GM19240 (cell line): ENCODE data around the gene FGF23.

Experiments
- DNase-seq: peaks from one replicate; pipeline ENCODE4 v3.0.0; 2011; ENCODE audit warnings: low spot score; ENCODE audit not compliant: insufficient read length

FGF23 gene

DNA sequence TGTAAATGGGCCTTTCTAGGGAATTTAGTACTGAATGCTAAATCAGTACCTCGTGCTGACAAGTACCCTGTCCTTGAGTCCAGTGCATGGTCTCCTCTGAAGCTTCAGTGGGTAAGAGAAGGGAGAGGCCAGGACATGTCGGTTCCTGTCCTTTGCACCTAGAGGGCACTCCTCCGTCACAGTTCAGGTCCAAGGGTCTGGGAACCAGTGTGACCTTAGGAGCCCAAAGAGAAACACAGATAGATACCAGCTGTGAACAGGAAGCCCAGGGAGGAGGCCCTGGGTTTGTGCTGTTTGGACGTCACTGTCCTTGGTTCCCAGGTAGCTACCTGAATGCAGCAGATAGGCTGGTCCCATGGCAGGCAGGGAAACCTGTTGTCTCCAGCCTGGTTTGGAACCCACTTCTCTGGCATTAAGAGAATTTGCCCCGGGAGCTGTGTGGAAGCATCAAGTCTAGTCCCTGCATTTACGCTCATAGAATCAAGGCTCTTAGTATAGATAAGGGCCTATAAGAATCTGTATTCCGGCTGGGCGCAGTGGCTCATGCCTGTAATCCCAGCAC is 3.9 kb upstream of the FGF23 start:
- no peak for DNase-seq

DNA sequence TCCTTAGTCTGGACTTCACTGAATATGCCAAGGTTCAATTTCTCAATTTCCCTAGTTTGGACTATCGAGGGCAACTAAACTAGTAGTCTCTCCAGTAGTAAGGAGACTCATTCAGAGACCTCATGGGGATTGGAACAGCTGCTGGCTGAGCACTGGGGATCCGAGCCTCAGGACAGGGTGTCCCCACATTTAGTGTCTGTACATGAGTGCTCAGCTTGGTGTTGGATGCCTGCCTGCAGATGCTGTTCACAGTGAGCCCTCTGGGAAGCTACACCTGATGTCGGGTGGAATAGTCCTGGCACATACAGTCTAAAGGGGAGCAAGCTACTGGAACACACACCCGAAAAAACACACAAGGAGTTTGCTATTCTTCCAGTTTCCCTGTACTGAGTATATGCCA is 820 bp upstream of the FGF23 start:
- no peak for DNase-seq

DNA sequence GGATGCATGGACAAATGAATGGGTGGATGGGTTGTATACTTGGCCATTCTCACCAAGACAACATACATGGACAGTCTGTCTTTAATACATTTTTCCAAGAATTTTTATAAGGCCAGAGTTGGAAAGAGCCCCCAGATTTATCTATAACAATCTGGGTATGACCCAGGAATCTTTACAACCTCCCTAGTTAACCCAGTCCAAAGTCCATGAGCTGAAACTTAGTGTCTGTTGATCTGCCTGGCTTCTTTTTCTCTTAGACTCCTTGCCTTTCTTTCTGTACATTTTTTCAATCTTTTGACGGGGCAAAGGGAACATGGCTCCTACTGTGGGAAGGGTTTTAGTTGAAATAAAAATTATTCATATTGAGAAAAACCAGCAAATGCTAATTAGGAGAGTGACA is 740 bp downstream of the FGF23 start:
- DNase-seq: no peak

DNA sequence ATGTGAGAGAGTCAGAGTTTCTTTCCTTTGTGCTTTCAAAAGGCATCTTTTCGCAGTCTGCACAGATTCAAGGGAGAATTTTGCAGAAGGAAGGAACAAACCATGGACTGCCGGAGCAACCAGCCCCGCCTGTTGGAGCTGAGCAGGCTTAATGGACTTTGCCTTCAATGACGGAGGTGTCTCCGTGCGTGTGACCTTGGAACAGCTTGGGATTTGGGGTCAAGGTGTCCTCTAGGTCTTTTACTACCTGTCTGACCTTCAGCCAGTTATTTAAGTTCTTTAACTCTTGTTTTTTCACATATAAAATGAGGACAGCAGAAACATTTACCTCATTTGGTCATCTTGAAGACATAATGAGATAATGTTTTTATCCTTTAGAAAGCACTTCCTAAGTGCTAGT is 4.1 kb downstream of the FGF23 start:
- DNase-seq: no peak

DNA sequence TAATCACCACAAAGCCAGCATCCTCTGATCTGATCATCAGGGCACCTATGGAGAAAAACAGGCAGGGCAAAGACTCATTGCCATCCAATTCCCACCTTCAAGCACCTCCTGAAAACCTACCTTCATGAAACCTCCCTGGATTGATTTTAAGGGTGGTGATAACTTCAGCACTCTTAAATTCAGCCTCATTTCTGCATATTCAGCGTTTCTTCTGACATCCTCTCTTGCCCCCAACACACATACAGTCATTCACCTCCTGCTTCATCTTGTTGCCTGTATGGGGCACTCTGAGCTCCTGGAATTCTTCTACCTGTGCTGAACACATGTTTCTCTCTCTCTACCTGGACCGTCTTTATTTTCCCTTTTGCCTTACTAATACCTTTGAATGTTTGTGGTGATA is 6.9 kb downstream of the FGF23 start:
- DNase-seq: no peak

DNA sequence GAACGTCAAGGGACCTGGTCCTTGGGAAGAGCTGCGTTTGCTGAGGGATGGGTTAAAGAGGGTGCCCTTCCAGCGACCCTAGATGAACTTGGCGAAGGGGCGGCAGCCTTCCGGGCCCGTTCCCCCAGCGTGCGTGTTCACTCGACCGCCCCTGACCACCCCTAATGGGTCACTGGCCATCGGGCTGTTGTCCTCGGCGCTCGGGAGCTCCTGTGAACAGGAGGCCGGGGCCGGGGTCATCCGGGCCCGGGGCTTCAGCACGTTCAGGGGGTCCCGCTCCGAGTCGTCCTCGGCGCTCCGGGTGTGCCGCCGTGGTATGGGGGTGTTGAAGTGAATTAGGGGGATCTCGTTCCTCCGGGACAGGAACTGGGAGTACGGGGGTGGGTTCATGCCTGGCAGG is 9.2 kb downstream of the FGF23 start:
- DNase-seq: no peak

DNA sequence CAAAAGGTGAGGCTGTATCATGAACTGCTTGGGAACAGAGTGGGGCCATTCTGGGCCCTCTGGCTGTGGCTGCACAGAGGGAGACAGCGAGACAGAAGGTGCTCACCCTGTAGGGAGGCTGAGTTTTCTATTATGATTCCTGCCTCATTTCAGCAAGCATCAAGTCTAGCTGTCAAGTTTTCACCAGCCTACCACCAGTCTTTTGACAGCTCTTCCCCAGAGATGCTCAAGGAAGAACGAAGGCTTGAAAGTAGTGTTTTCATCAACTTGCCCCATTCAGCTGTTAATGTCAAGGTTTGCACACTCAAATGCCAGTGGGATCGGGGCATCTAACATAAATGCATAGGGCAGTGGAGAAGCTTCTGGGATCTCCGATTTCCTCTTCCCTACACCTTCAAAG is 10.0 kb downstream of the FGF23 start:
- no peak for DNase-seq

DNA sequence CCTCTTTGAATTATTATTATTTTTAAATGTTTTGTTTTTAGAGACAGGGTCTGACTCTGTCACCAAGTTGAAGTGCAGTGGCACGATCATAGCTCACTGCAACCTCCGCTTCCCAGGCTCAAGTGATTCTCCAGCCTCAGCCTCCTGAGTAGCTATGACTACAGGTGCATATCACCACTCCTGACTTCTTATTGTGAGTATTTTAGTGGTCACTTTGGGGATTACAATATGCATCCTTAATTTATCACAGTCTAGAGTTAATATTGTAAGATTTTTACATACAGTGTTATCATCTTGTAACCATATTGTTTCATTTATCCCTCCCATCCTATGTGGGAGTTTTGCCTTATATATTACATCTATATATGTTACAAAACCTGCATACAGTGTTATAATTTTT is 13.4 kb downstream of the FGF23 start:
- DNase-seq: no peak

DNA sequence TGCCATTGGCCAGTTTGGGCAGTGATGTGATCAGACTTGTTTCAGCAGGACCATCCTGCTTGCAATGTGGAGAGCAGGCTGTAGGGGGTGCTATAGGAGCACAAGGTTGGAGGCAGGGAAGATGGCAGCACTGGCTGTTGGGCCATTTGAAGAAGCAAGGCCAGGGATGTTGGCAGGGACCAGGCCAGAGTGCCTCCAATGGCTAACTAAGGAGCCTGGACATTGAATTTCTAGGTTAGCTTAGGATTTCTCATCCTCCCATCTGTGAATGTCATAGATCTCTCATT is 23.5 kb downstream of the FGF23 start:
- DNase-seq: no peak

DNA sequence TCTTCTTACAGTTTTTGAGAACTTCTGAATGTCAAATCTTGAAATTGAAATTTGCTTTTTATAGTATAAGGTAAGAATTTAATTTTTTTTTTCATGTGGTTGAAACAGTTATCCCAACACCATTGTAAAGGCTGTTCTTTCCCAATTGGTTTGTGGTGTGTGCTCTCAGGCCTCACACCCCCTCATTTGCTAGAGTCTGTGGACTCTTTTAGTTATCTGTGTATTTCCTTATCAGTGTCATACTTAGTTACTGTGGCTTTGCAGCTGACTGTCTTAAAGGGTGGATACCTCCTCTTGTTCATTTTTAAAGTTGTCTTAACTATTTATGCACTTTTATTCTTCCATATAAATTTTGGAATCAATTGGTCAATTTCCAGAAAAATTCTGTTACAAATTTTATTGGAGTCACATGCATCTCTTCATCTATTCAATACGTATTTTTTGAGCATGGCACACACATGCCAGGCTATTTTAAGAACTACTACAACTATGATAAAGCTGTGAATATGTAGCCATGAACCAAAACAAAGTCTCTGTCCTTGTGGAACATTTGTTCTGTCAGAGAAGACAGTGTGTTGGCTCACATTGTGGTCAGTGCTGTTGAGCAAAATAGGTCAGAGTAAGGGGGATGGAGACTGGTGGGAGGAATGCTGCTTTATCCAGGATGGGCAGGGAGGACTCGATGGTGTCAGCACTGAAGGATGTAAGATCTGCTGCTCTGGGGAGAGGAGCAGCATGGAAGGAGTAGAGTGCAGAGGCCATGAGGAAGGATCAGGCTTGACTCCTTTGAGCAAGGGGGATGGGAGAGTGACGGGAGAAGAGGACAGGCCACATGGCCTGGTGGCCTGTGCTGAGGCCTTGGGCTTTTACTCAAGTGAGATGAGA is 24.1 kb downstream of the FGF23 start:
- DNase-seq: no peak

DNA sequence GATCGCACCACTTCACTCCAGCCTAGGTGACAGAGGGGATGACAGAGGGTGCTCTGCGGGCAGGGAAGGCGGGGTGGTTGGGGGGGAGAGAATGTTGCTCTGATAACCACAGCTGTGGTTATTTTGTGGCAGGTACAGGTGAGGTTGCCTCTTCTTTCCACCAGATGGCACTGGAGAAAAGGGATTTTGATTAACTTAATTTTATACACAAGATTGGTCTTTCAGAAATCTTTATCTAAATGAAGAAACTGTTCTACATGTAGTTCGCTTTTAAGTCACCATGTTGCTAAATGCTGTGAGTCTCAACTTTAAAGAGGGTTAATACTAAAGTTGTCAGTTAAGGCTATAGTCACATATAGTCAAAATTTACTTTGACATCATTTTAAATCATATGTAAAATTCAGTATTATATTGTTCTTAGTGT is 25.7 kb downstream of the FGF23 start:
- DNase-seq: no peak

DNA sequence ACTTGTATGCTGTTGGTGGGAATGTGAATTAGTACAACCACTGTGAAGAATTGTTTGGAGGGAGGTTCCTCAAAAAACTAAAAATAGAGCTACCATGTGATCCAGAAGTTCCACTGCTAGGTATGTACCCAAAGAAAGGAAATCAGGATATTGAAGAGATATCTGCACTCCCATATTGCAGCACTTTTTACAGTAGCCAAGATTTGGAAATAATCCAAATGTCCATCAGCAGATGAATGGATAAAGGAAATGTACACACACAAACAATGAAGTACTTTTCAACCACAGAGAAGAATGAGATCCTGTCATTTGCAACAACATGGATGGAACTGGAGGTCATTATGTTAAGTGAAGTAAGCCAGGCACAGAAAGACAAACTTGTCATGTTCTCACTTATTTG is 32.6 kb downstream of the FGF23 start:
- DNase-seq: no peak

DNA sequence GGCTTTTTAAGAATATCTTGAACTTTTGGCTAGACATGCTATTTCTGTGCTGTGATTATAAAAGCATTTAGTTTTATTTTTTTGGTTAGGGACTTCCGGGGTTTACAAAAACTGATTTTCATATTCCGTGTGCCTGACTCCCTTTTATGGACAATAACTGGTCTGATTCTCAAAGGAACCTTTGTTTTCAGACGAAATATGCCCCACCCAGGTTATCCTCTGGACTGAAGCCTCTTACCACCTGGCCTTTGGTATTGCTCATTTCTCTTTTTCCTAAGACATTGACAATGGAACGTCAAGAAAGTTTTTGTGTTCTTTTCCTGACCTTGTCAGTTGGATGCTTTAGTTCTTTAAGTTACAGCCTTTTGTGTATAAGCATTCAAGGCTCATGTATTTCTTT is 47.7 kb downstream of the FGF23 start:
- no peak for DNase-seq

DNA sequence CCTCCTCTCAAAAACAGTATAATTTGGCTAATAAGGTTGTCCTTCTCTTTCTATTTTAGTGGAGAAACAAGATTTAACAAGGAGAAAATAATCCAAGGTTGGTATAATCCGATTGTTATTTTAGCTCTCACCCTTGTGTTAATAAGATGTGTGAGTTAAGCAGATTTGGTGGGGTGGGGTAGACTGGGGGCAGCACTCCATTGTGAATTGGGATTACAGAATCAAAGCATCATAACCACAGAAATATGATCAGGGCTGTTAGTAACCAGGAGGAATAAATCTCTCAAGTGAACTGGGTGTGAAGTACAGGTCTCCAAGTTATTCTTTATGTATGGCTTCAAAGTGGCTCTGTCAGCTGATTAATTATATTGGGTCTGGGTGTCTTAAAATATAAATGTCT is 48.3 kb downstream of the FGF23 start:
- DNase-seq: no peak

DNA sequence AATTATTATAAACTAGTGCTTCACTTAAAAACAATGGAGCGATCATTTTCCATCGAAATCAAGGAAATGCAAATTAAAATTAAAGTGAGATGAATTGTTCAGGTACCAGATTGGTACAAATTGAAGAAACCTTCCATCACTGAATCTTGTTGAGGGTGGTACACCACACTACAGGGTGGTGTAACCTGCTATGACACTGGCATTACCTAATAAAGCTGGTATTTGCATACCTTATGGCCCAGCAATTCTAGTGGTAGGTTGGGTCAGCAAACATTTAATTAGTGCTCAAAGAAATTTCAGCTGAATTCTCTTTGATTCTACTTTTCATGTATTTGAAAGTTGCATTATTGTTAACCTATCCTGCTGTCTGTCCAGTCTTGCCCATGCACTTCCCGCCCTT is 49.3 kb downstream of the FGF23 start:
- no peak for DNase-seq

DNA sequence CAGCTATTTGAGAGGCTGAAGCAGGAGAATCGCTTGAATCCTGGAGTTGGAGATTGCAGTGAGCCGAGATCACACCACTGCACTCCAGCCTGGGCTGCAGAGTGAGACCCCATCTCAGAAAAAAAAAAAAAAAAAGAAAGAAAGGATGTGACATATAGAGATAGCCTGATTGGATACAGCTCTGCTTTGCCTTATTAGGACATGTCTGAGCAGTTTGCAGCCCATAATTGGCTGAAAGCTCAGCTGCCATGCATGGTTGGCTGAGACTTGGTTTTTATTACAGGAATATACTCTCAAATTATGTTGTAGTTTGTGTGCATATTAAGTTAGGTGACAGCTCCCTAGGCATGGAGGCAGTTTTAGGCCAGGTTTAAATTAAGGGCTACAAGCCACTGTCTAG is 52.2 kb downstream of the FGF23 start:
- no peak for DNase-seq

DNA sequence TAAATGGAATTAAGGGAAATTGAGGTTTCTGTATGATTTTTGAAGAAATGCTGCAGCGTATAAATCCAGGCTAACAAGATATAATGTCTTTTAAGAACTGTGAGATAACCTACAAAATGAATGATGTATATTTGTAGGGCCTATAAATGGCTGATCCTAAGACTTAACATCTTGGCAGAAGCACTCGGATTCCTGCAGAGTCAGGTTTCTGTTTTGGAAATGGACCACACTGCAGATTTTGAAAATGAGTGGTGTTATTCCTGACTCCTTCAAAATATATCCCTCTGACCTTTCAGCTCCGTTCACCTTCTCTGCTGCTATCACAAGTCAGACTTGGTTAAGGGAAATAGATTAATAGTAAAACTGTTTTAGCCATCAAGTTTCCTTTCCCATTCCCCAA is 53.5 kb downstream of the FGF23 start:
- no peak for DNase-seq

DNA sequence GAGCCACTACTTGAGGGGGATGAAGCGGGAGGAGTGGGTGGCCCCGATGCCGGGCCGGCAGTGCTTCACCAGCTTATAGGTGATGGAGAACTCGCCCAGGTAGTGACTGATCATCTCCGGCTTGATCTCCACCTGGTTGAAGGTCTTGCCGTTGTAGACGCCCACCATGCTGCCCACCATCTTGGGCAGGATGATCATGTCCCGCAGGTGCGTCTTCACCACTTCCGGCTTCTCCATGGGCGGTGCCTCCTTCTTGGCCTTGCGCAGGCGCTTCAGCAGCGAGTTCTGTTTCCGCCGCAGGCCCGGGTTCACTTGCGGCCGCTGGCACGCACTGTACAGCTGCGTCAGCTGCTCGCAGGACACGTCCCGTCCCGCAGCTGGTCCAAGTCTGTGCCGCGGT is 55.1 kb downstream of the FGF23 start:
- DNase-seq: no peak

DNA sequence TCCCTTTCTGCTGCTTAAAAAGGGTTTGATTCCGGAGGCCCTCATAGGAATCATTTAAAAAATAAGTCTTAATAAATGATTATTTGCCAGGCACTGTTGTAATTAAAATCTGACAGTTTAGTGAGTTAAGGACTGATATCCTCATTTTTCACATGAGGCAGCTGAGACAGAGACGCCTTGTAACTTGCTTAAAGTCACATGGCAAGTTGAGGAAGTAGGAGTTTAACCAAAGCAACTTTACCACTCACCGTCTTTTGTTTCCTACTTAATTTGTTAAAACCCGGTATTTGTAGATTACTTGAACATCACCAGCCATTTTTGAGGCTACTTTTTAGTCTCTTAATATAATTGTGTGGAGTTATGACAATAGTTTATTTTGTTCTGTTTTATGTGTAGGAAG is 56.1 kb downstream of the FGF23 start:
- no peak for DNase-seq

DNA sequence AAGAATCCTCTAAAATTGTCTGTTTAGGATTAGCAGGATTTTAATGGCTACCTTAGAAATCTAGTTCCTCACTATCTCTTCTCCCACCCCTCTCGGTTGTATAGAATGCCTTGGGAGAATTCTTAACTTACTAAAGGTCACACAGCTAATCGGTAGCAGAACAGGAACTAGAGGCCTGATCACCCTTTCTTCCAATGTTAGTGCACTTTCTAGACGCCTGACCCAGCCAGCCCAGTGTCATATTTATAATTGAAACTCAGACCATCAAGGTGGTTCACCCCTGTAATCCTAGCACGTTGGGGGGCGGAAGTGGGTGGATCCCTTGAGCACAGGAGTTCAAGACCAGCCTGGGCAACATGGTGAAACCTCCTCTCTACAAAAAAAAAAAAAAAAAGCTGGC is 56.8 kb downstream of the FGF23 start:
- no peak for DNase-seq

DNA sequence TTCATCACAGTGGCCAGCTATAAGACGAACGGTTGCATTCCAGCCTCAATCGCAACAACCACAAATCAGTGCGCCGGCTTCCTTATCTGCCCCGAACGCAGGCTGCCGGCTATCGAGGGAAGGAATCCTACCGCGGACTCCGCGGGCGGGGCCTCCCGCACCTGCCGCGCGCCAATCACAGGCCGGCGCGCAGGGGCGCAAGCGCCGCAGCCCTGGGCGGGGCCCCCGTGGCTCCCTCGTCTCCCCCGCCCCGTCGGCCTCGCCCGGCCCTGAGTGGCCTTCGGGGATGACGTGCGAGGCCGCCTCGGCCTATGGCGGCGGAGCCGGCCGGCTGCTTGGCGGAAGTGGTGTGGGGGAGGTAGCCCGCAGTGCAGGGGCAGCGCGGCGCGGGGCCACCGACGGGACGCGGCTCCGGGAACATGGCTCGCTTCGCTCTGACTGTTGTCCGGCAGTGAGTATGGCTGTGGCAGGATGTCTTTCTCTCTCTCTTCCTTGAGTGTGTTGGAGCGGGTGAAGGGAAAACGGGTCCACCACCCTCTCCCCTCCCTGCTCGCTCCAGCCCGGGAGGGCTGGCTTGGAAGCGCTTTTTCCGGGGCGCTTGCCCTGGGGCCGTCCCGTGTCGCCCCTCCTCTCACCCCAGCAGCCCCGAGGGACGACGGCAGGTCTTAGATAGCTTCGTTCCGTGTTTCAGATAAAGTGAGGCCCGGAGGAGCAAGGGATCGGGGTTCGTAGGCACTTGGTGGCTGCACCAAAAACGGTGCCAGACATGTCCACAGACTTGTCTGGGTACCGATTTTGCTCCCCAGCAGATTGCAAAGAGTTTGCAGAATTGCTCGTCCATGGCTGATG is 58.4 kb downstream of the FGF23 start, which contains the start of gene TIGAR:
TIGAR (plus strand) TSS at position 361 of the 849 bp plus-strand sequence; CDS start at position 420, 59 bp downstream.
- DNase-seq: peak; percentile 95

DNA sequence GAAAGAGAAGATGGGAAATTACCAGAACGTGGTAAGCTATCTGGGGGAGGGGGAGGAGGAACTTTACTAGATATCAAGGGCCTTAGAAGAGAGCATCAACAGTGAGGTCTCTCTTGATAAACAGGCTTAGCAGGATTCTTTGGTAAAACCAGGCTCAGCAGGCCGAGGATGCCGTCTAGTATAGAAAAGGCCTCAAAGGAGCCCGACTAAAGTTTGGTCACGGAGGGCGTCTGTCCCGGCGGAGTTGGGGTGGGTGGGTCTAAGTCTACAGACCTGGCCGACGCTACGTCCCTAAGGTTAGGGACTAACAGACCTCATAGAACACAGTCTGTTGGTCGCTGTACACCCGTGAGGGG is 59.0 kb downstream of the FGF23 start:
- no peak for DNase-seq
